ENCODE results near the gene GAGE12D. TPM values are rescaled to one million over a fixed set of nuclear protein-coding genes. Genes with fewer than 3 reads are reported as not detected.

The GAGE12D gene
- total RNA-seq, 4 donors from 2014 or later = not detected

Other genes starting within 250 kb of the GAGE12D start
- not detected for gene GAGE10, start 238.1 kb upstream of the GAGE12D start, total RNA-seq
- not detected for gene GAGE12J, start 219.7 kb upstream of the GAGE12D start, total RNA-seq
- gene GAGE13, start 210.2 kb upstream of the GAGE12D start, total RNA-seq = not detected
- gene GAGE12C, start 9.6 kb upstream of the GAGE12D start, total RNA-seq = not detected
- not detected for gene GAGE12E, start 9.6 kb downstream of the GAGE12D start, total RNA-seq
- not detected for gene GAGE12F, start 19.1 kb downstream of the GAGE12D start, total RNA-seq
- gene GAGE12G, start 28.7 kb downstream of the GAGE12D start, total RNA-seq = not detected
- gene GAGE12H, start 38.2 kb downstream of the GAGE12D start, total RNA-seq = not detected
- gene GAGE2A, start 47.8 kb downstream of the GAGE12D start, total RNA-seq = not detected
- not detected for gene GAGE1, start 57.3 kb downstream of the GAGE12D start, total RNA-seq
- gene PAGE1, start 154.3 kb downstream of the GAGE12D start, total RNA-seq = not detected